Thymus (tissue), 11 donors: ENCODE measurements around the gene ABI1. TPM values are rescaled to one million over a fixed set of nuclear protein-coding genes. Genes with fewer than 3 reads are reported as not detected.

Experiments used
- DNase-seq, 9 donors: peaks; one replicate each; pipeline ENCODE4 v3.0.0-alpha.2; 2013; ENCODE audit warnings: low spot score in 9 of 9, low read depth in 6 of 9, missing footprints in 1 of 9
- H3K27ac ChIP-seq, 2 donors: one replicate each; pipeline ENCODE4 v1.5.1; 2013; ENCODE audit warnings: control low read depth in 1 of 2, low read depth in 1 of 2, low read length in 1 of 2, mild to moderate bottlenecking in 1 of 2, moderate library complexity in 1 of 2
- H3K27me3 ChIP-seq, 2 donors: one replicate each; pipeline ENCODE4 v1.5.1; 2013; ENCODE audit warnings: low read length in 1 of 2; ENCODE audit not compliant: control insufficient read depth in 2 of 2, insufficient read depth in 1 of 2
- H3K36me3 ChIP-seq, 2 donors: one replicate each; pipeline ENCODE4 v1.5.1; 2013; ENCODE audit warnings: low read length in 1 of 2, mild to moderate bottlenecking in 1 of 2, moderate library complexity in 1 of 2; ENCODE audit not compliant: control insufficient read depth in 2 of 2, insufficient read depth in 2 of 2
- H3K4me1 ChIP-seq, 2 donors: one replicate each; pipeline ENCODE4 v1.5.1; 2013; ENCODE audit warnings: low read length in 2 of 2; ENCODE audit not compliant: control insufficient read depth in 2 of 2, insufficient read depth in 2 of 2
- H3K4me3 ChIP-seq, 2 donors: one replicate each; pipeline ENCODE4 v1.5.1; 2013; ENCODE audit warnings: low read length in 2 of 2, control low read depth in 1 of 2, mild to moderate bottlenecking in 1 of 2
- H3K9me3 ChIP-seq, 2 donors: one replicate each; pipeline ENCODE4 v1.5.1; 2013; ENCODE audit warnings: low read length in 1 of 2, mild to moderate bottlenecking in 1 of 2; ENCODE audit not compliant: control insufficient read depth in 2 of 2, insufficient read depth in 1 of 2
- WGBS: extraction: QIAGEN DNeasy Blood & Tissue Kit; methylation state at CpG from one replicate; pipeline ENCODE4 v1.1.7; 2013; 5-methylcytosine and 5-hydroxymethylcytosine counted together
- polyA plus RNA-seq: library from polyadenylated mRNA; stranded (reverse); fragments of 200-250 nt; gene quantifications from one replicate; pipeline ENCODE4 v1.2.3, GENCODE V29; 2013
- total RNA-seq: library from RNA; stranded (reverse); fragments of 120-200 nt; gene quantifications from one replicate; pipeline ENCODE4 v1.2.4, GENCODE V29; 2013
- donor health status: healthy.

Gene ABI1
- total and polyA plus RNA-seq, 2 donors = 62.3 to 64.5 TPM

DNA sequence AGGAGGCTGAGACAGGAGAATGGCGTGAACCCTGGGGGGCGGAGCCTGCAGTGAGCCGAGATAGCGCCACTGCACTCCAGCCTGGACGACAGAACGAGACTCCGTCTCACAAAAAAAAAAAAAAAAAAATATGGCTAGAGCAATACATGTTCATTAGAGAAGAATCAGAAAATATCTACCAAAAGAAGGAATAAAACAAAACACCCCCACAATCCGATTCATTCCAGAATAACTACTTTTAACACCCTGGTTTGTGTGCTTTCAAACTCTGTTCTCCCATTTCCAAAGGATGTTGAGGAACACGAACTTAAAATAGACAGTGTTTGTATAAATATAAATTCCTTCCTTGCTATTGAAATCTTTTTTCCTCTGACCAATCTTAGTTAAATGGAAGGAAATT, 156.8 kb downstream of the ABI1 start:
- peaks cover 48 to 73% of the 10 kb centered on the region in 2 donors for H3K36me3 ChIP-seq

DNA sequence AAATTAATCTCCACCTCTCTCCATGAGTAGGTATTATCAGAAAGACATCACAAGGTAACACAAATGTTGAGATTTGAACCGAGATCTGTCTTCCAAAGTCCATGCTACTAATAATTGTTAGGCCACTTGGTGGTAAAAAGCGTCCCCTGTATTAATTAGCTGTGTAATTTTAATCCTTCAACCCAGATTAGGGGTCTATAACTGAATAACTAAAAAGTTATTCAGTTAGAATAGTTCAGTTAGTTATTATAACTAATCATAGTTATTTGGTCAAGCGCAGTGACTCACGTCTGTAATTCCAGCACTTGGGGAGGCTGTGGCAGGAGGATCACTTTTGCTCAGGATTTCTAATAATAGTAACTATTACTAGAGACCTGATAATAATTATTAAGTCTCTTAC, 157.7 kb downstream of the ABI1 start:
- Histone ChIP-seq H3K9me3 (peaks cover 2 to 4% of the 10 kb centered on the region in 2 donors), H3K27ac (no peak overlapping the region), H3K4me3 (no peak overlapping the region), H3K36me3 (peaks cover 39 to 64% of the 10 kb centered on the region in 2 donors), H3K27me3 (no peaks in the 10 kb centered on the region), H3K4me1 (peaks cover 21 to 31% of the 10 kb centered on the region in 2 donors)
- WGBS = 98% methylated on average over 4 of the region's 4 CpGs
- DNase-seq = no peak

More for the DNA sequence above, 156.8 kb downstream of the ABI1 start:
- H3K27me3 ChIP-seq = no peaks in the 10 kb centered on the region
- H3K4me1 ChIP-seq = peaks cover 20 to 23% of the 10 kb centered on the region in 2 donors
- H3K27ac ChIP-seq = no peak overlapping the region
- 98% methylated on average over 9 of the region's 9 CpGs for WGBS
- no peak overlapping the region for H3K4me3 ChIP-seq
- DNase-seq = no peak
- peaks cover 2 to 4% of the 10 kb centered on the region in 2 donors for H3K9me3 ChIP-seq

DNA sequence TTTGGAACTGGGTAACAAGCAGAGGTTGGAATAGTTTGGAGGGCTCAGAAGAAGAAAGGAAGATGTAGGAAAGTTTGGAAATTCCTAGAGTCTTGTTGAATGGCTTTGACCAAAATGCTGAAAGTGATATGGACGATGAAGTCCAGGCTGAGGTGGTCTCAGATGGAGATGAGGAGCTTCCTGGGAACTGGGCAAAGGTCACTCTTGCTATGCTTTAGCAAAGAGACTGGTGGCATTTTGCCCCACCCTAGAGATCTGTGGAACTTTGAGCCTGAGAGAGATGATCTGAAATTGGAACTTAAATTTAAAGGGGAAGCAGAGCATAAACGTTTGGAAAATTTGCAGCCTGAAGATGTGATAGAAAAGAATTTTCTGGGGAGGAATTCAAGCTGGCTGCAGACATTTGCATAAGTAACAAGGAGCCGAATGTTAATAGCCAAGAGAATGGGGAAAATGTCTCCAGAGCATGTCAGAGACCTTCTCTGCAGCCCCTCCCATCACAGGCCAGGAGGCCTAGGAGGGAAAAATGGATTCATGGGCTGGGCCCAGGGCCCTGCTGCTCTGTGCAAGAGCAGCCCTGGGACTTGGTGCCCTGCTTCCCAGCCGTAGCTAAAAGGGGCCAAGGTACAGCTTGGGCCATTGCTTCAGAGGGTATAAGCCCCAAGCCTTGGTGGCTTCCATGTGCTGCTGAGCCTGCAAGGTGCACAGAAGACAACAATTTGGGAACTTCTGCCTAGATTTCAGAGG, 159.7 kb downstream of the ABI1 start:
- Histone ChIP-seq H3K4me3 (no peak overlapping the region), H3K4me1 (peaks cover 21 to 36% of the 10 kb centered on the region in 2 donors), H3K9me3 (peaks cover 0 to 1% of the 10 kb centered on the region in 2 donors), H3K36me3 (peaks cover 19 to 44% of the 10 kb centered on the region in 2 donors), H3K27ac (no peak overlapping the region), H3K27me3 (no peaks in the 10 kb centered on the region)
- WGBS = 86% methylated on average over 4 of the region's 4 CpGs
- no peak for DNase-seq

DNA sequence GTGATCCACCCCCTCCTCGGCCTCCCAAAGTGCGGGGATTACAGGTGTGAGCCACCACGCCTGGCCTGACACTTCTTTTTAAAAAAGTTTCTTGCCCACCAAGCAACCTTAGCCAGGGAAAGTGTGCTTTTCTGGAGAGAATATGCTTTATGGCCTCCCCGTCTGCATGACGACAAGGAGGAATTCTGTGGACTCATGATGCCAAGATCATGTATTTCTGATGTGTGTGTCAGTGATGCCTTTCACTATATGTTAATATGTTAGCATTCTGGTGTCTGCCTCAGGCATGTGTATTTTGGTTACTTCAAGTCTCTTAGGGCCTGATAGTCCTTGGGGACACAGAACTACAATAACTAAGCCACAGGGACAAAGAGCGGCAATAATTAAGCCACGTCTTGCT, 161.1 kb downstream of the ABI1 start:
- peaks cover 21 to 36% of the 10 kb centered on the region in 2 donors for H3K4me1 ChIP-seq
- H3K27ac ChIP-seq = no peak overlapping the region
- 99% methylated on average over 7 of the region's 7 CpGs for WGBS
- peaks cover 11 to 34% of the 10 kb centered on the region in 2 donors for H3K36me3 ChIP-seq
- no peak for DNase-seq
- no peaks in the 10 kb centered on the region for H3K27me3 ChIP-seq
- H3K4me3 ChIP-seq = no peak overlapping the region
- H3K9me3 ChIP-seq = no peaks in the 10 kb centered on the region

DNA sequence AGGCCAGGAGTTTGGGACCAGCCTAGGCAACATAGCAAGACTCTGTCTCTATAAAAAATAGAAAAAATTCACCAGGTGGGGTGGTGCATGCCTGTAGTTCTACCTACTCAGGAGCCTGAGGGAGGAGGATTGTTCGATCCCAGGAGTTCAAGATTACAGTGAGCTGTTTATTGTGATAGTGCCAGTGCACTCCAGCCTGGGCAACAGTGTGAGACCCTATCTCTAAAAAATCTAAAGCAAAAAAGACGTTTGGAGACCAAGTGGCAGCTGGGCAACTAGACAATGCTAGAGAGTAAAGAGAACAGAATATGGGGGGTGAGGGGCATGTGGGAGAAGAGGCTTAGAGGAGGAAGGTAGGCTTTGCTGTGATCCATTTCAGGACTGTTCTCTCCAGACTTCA, 161.8 kb downstream of the ABI1 start:
- Histone ChIP-seq H3K4me1 (peaks cover 21 to 36% of the 10 kb centered on the region in 2 donors), H3K27me3 (no peaks in the 10 kb centered on the region), H3K9me3 (no peaks in the 10 kb centered on the region), H3K4me3 (peak overlapping the region; percentile 82 to 86), H3K36me3 (peaks cover 11 to 31% of the 10 kb centered on the region in 2 donors), H3K27ac (peak overlapping the region in 1 of 2 donors; percentile 46)
- 67% methylated on average over 2 of the region's 2 CpGs for WGBS
- DNase-seq = peak in 1 of 9 donors; percentile 48

DNA sequence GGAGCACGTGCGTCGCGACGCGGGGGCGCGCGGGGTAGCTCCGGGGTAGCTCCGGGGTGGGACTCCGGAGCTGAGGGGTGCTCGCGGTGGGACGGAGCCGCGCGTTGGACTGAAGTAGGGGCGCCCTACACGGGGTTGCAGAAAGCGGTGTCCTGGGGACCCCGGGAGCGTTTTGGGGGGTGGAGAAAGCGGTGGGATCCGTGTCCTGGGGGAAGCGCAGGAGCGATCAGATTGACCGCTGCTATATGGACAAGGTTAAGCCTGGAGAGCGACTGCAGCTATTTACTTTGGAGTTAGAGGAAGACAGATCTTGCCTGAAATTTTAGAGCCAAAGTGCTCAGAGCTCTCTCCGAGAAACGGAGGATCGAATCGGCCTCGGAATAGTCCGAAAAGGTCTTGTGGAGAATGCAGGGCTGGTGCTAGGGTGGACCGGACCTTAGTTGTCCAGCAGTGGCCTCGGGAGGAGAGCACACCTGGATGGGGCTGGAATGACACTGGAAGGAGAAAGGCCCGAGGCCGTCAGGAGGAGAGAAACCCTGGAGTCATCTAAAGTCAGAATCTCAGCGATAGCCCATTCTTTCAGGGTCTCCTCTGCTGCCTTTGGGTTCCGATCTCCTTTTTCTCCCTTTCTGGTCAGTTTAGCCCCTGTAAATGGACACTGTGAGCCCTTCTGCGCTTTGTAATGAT, 162.7 kb downstream of the ABI1 start:
- WGBS = 4% methylated on average over 42 of the region's 42 CpGs
- H3K36me3 ChIP-seq = peaks cover 11 to 25% of the 10 kb centered on the region in 2 donors
- H3K4me1 ChIP-seq = peaks cover 21 to 36% of the 10 kb centered on the region in 2 donors
- H3K4me3 ChIP-seq = peak overlapping the region; percentile 82 to 86
- peak in 1 of 9 donors; percentile 28 for DNase-seq
- H3K27me3 ChIP-seq = no peaks in the 10 kb centered on the region
- peak overlapping the region; percentile 54 to 66 for H3K27ac ChIP-seq
- H3K9me3 ChIP-seq = no peaks in the 10 kb centered on the region

DNA sequence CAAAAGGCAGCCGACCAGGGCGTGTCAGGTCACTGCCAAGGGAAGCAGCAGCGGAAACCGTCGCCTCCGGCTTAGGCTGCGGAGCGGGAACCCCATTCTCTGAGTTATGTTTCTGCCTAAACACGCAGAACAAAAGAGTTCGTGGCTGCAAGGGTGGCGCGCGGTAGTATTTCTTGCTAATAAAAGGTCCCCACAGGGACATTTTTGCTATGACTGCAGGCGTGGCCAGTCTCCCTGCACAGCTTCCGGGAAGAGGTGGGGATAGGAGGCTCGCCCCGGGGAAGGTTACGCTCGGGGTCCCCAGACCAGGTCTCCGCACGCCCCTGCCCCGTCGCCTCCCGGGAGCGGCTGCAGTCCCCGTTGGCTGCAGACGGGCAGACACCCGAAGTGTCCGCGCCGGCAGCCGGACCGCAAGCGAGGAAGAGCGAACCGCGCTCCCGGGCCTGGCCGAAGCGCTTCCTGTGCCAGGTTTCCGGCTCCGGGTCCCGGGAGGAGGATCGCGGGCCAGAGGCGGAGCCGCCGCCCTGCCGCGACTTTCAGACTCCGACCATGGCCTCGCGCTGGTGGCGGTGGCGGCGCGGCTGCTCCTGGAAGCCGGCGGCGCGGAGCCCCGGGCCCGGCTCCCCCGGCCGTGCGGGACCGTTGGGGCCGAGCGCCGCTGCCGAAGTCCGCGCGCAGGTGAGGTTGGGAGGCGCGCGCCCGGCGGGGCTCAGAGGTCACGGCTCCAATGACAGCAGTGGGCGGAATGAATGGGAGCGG, 163.4 kb downstream of the ABI1 start, which contains the start of gene PDSS1:
PDSS1 (plus strand) TSS at position 539 of the 759 bp plus-strand sequence; CDS start at position 550, 11 bp downstream.
- H3K36me3 ChIP-seq = peaks cover 10 to 21% of the 10 kb centered on the region in 2 donors
- H3K27me3 ChIP-seq = no peaks in the 10 kb centered on the region
- H3K9me3 ChIP-seq = no peaks in the 10 kb centered on the region
- H3K4me3 ChIP-seq = peak within 1 kb of the TSS; percentile 82 to 86
- WGBS = under 1% methylated on average over 82 of the region's 82 CpGs
- peak within 1 kb of the TSS; percentile 92 to 94 for H3K27ac ChIP-seq
- H3K4me1 ChIP-seq = peaks cover 19 to 36% of the 10 kb centered on the region in 2 donors
- peak in 7 of 9 donors; percentile 59 to 88 (median 71) for DNase-seq

DNA sequence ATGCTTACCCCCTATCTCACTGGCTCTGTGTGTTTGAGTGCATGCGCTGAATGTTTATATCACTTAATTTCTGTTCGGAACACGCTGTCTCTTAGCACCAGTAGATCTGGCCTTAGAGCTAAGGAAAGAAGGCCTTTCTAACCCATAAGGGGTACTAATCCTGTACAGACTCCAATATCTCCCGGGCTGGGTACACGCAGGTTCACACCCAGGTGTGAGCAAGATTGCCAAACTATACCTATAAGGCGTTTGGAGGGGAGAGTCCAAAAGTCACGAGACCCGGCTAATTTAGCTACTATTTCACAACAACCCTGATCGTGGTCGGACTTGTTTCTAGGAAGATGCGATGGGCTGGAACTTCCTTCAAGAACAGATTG, 164.0 kb downstream of the ABI1 start:
- H3K4me3 ChIP-seq = peak overlapping the region; percentile 82 to 86
- H3K9me3 ChIP-seq = no peaks in the 10 kb centered on the region
- no peak for DNase-seq
- peak overlapping the region; percentile 92 to 94 for H3K27ac ChIP-seq
- H3K27me3 ChIP-seq = no peaks in the 10 kb centered on the region
- 27% methylated on average over 11 of the region's 11 CpGs for WGBS
- peaks cover 7 to 16% of the 10 kb centered on the region in 2 donors for H3K36me3 ChIP-seq
- peaks cover 13 to 35% of the 10 kb centered on the region in 2 donors for H3K4me1 ChIP-seq
